GM08714 (cell line): ENCODE data around the gene MKLN1.

Experiments used
- H3K4me3 ChIP-seq: fragments of 200-500 bp; sonication (Bioruptor generic); 2 replicates; pipeline ENCODE4 v1.5.1; 2014; ENCODE audit warnings: mild to moderate bottlenecking, low read length, inconsistent platforms
- ZNF274 ChIP-seq: IDR thresholded peaks from 2 replicates; pipeline ENCODE4 v1.6.1; 2012; ENCODE audit warnings: mild to moderate bottlenecking, low read depth, low read length

Gene MKLN1

DNA sequence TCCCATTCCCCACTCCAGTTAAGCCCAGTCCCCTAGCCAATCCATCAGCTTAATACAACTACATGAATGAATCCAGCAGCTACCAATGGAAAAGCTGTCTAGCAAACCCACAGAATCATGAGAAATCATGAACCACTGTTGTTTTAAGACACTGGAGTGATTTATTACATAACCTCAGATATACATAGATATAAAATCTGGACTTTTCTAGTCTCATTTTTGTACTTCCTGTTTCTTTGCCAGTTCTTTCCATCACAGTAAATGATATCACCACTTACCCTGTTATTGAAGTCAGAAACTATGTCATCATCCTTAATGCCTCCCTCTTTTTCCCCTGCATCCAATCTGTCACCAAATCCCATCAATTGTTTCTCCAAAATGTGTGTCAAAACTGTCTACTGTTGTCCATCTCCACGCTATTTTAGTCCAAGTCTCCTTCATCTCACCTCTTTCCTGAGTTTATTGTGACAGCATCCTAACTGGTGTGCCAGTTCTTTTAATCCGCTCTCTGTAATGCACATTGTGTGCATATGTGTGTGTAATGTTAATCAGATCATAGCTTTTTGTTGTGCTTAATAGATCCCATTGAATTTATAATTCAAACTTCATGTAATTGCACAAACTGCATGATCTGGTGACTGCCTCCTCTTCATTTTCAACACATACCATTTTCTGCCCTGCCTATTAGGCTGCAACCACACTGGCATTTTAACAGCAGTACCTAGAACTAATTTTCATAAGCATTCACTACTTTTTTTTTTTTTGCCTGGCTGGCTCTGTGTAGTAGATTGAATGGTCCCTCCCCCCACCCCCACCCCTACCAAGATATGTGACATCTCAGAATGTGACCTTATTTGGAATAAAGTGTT lies 56.0 kb downstream of the MKLN1 start:
- no peak overlapping the region for H3K4me3 ChIP-seq
- no peak for TF ChIP-seq ZNF274

GRCh38 chr7:131384286-131384635 lies 56.6 kb downstream of the MKLN1 start:
- no peak for TF ChIP-seq ZNF274

DNA sequence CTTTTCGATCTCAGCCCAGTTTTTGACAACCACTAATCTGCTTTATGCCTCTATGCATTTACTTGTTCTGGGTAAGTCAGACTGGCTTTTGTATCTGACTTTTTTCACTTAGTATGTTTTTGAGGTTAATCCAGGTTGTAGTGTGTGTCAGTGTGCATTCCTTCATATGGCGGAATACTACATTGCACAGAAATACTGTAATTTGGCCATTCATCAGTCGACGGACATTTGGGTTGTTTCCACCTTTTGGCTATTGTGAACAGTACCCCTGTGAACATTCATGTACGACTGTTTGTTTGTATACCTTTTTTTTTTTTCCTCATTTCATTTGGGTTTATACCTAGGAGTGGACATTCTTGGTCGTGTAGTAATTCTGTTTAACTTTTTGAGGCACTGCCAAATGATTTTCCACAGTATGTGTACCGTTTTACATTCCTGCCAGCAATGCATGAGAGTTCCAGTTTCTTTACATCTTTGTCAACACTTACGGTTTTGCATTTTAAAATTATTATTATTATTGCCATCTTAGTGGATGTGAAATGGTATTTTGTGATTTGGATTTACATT lies 57.4 kb downstream of the MKLN1 start:
- no peak overlapping the region for H3K4me3 ChIP-seq
- TF ChIP-seq ZNF274: no peak

More at GRCh38 chr7:131384286-131384635, 56.6 kb downstream of the MKLN1 start:
- H3K4me3 ChIP-seq: no peak overlapping the region

DNA sequence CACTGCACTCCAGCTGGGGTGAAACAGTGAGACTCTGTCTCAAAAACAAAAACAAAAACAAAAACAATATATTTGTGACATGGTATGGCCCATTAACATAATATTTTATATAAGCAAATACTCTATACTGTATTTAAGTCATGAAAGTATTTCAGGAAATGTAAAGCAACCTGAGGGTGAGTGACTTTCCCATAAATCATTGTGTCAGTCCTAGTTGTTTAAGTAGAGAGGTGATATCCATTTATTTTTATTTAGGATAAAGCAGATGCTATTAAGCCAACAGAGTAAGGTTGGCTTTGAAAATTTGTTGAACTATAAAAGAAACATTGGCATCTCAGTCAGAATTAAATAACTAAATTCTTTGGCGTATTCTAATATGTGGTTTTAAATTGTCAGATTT lies 60.5 kb downstream of the MKLN1 start:
- no peak for TF ChIP-seq ZNF274
- no peak overlapping the region for H3K4me3 ChIP-seq

DNA sequence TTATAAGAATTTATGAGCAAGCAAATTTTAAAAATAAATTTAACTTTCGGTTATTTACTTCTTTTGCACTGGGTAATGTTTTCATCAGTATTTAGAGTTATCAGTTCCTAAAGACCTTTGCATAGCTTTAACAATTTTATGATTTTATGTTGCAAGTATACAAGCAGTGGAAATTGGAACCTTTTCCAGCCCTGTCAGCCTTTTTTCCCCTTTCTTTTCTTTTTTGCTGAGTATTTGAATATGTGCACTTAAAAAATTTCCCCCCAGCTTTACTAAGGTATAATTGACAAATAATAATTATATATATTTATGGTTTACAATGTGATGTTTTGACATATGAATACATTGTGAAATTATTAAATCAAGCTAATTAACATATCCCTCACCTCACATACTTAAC lies 62.6 kb downstream of the MKLN1 start:
- TF ChIP-seq ZNF274: no peak
- H3K4me3 ChIP-seq: no peak overlapping the region

DNA sequence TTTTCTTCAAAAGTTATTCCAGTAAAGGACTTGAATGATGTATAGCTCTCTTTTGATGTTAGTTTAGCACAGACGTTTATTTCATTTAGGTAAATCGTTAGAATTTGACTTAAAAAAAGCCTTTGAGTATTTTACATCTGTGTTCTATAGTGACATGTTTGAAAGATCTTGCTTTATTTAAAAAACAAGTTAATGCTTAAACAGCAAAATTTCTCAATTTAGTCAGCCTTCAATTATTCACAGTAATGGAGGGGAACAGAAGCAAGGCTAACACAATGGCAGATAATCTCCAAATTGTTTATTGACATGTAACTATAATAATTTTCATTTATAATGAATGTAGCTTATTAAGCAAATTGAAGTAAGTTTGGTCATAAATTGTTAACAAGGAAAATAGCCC lies 63.5 kb downstream of the MKLN1 start:
- H3K4me3 ChIP-seq: no peak overlapping the region
- no peak for TF ChIP-seq ZNF274

DNA sequence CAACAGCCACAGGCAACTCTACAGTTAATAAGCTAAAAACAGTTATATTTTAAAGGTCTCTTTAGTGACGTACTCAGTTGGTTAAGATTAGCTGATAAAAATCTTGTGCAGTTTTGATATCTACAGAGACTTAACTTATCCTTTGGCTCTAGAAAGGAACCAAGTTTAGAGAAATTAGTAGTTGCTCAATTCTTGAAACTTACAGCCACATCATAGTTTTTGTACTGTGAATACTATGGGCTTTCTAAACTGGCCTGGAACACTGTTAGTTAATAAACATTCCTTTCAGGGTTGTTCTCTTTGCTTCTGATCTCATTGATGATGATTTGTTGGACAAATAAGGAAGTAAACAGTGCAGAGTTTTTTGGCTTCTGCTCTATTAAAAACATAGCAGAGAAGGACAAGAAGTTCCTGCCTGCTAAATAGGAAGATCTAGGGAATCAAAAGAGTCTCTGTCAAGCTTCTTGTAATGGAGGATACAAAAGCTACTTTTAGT lies 73.1 kb downstream of the MKLN1 start:
- no peak overlapping the region for H3K4me3 ChIP-seq
- no peak for TF ChIP-seq ZNF274

GRCh38 chr7:131401194-131401593 lies 73.5 kb downstream of the MKLN1 start:
- TF ChIP-seq ZNF274: no peak
- H3K4me3 ChIP-seq: no peak overlapping the region

DNA sequence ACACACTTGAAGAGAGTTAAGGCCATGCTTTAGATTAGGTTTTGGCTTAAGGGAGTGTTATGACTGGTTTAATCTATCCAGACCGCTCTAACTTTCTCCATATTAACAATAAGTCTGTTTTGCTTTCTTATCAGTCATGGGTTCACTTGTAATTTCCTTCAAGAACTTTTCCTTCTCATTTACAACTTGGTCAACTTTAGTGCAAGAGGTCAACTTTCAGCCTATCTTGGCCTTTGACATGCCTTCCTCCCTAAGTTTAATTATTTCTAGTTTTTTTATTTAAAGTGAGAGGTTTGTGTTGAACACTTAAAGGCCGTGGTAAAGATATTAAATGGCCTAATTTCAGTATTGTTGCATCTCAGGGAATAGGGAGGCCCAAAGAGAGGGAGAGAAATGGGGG lies 75.6 kb downstream of the MKLN1 start:
- TF ChIP-seq ZNF274: no peak
- H3K4me3 ChIP-seq: no peak overlapping the region

GRCh38 chr7:131404226-131404911 lies 76.7 kb downstream of the MKLN1 start:
- no peak overlapping the region for H3K4me3 ChIP-seq
- no peak for TF ChIP-seq ZNF274

GRCh38 chr7:131409129-131409766 lies 81.6 kb downstream of the MKLN1 start:
- TF ChIP-seq ZNF274: no peak
- no peak overlapping the region for H3K4me3 ChIP-seq

DNA sequence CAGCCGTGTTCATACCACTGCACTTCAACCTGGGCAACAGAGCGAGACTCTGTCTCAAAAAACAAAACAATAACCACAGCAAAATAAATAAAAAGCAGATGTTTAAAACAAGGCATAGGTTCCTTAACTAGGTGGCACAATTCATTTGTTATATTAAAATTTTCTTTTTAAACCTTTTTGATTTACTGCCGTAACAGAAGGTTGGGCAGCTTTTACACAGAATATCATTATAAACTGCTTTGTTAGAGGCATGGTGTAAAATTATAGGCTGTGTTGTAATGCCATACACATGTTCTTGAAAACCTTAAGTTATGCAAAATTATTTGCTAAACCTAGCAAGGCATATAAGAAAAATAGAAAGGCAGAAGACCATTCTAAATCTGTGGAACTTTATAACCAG lies 84.4 kb downstream of the MKLN1 start:
- no peak overlapping the region for H3K4me3 ChIP-seq
- TF ChIP-seq ZNF274: no peak

DNA sequence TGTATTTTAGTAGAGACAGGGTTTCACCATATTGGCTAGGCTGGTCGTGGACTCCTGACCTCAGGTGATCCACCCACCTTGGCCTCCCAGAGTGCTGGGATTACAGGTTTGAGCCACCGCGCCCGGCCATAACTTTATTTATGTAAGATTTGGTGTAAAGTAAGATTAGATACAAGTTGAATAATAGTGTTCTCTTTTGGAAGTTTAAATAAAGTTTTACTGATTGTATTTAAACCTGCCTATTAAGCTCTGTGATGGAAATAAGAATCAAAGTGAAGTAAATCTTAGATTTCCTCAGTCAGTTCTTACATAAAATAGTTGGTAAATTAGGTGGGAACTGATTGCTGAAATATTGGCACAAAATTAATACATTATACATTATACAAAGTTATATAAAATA lies 86.0 kb downstream of the MKLN1 start:
- TF ChIP-seq ZNF274: no peak
- H3K4me3 ChIP-seq: no peak overlapping the region

DNA sequence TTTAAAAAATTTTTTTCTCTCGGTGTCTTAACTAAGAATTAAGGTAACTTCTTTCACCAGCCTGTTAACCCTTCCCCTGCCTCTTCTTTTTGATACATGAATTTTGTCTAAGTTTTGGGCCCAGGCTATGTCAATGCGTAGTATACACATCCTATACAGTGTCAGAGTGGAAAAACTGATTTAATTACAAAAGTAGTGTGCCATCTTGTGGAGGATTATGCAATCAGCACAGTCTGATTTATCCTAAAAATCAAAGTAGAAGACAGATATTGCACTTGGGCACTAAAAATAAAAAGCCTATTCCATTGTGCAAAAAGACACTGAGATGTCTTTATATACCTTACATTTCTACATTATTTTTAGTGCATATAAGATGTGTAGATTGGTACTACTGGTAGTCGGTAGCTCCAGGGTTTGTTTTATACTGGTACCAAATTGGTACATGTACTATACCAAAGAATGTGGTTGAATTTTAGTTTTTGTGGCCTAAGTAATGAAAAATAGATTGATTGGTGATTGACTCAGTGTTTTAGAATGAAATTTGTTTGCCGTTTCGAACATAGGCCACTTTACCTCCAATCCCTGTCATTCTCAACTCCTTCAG lies 96.6 kb downstream of the MKLN1 start:
- TF ChIP-seq ZNF274: no peak
- H3K4me3 ChIP-seq: no peak overlapping the region
